ENCODE measurements around the gene BCL11A.

- TF ChIP-seq ZNF274 (IDR thresholded peaks at IDR 0.05; ENCODE audit: low read depth, low read length): no peak
- TF ChIP-seq SUZ12 (IDR thresholded peaks at IDR 0.05; ENCODE audit: extremely low read depth, insufficient read depth, insufficient read length): no peak
These were observed 40.8 kb downstream of the BCL11A start for GRCh38 chr2:60512641-60513040.
